HepG2 (cell line): ENCODE results near the gene MASP2. TPM values are rescaled to one million over a fixed set of nuclear protein-coding genes. Genes with fewer than 3 reads are reported as not detected.

Experiments
- BRD4 ChIP-seq: sonication (generic); formaldehyde crosslinking; IDR thresholded peaks from 2 replicates; pipeline ENCODE4 v1.4.0; 2020; ENCODE audit warnings: missing genetic modification reagents
- CBFB ChIP-seq: sonication (generic); formaldehyde crosslinking; IDR thresholded peaks from 2 replicates; pipeline ENCODE4 v1.4.0; 2020; ENCODE audit warnings: missing genetic modification reagents
- CENPX ChIP-seq: sonication (generic); formaldehyde crosslinking; IDR thresholded peaks from 2 replicates; pipeline ENCODE4 v1.9.0; 2021; ENCODE audit warnings: mild to moderate bottlenecking, missing genetic modification reagents, moderate library complexity
- CREB1 ChIP-seq, 2 experiments: fragments of 450-650 bp in 1 of 2; IDR thresholded peaks; 2 replicates each; pipeline ENCODE4 v1.6.1; 2016 to 2017; ENCODE audit warnings: control low read depth in 1 of 2, mild to moderate bottlenecking in 1 of 2, missing compliant biosample characterization in 1 of 2, missing genetic modification characterization in 1 of 2
- DDIT3 ChIP-seq: sonication (generic); formaldehyde crosslinking; IDR thresholded peaks from 2 replicates; pipeline ENCODE4 v1.4.0; 2020; ENCODE audit warnings: mild to moderate bottlenecking, missing genetic modification reagents
- E2F5 ChIP-seq: sonication (generic); formaldehyde crosslinking; conservative IDR thresholded peaks from 2 replicates; pipeline ENCODE4 v1.4.0; 2020; ENCODE audit warnings: missing genetic modification reagents
- GLI4 ChIP-seq: sonication (generic); formaldehyde crosslinking; IDR thresholded peaks from 2 replicates; pipeline ENCODE4 v1.5.1; 2020; ENCODE audit warnings: missing genetic modification reagents, mild to moderate bottlenecking, moderate library complexity, borderline replicate concordance
- HINFP ChIP-seq: sonication (generic); formaldehyde crosslinking; IDR thresholded peaks from 2 replicates; pipeline ENCODE4 v1.4.0; 2020; ENCODE audit warnings: low read depth, mild to moderate bottlenecking, missing genetic modification reagents
- HMGA1 ChIP-seq: sonication (generic); formaldehyde crosslinking; conservative IDR thresholded peaks from 2 replicates; pipeline ENCODE4 v1.4.0; 2020; ENCODE audit warnings: missing genetic modification reagents
- HNF1B ChIP-seq: sonication (generic); formaldehyde crosslinking; IDR thresholded peaks from 2 replicates; pipeline ENCODE4 v1.5.1; 2020; ENCODE audit warnings: mild to moderate bottlenecking, moderate library complexity, missing genetic modification reagents
- HNRNPH1 ChIP-seq: fragments of 200-400 bp; formaldehyde crosslinking; optimal IDR thresholded peaks from 2 replicates; pipeline ENCODE3; 2017; ENCODE audit warnings: mild to moderate bottlenecking, low read depth, low read length
- KAT8 ChIP-seq: IDR thresholded peaks from 2 replicates; pipeline ENCODE4 v1.6.1; 2016; ENCODE audit warnings: missing genetic modification reagents, missing compliant biosample characterization
- KLF9 ChIP-seq: IDR thresholded peaks from 2 replicates; pipeline ENCODE4 v1.6.1; 2016; ENCODE audit warnings: low read depth
- RARG ChIP-seq: sonication (generic); formaldehyde crosslinking; IDR thresholded peaks from 2 replicates; pipeline ENCODE4 v1.4.0; 2020; ENCODE audit warnings: low read depth, mild to moderate bottlenecking, missing genetic modification reagents
- TRAFD1 ChIP-seq: sonication (generic); formaldehyde crosslinking; IDR thresholded peaks from 2 replicates; pipeline ENCODE4 v1.5.1; 2020; ENCODE audit warnings: missing genetic modification reagents, mild to moderate bottlenecking, borderline replicate concordance
- ZFP1 ChIP-seq: IDR thresholded peaks from 2 replicates; pipeline ENCODE4 v1.6.1; 2016
- ZFX ChIP-seq: sonication (generic); formaldehyde crosslinking; IDR thresholded peaks from 2 replicates; pipeline ENCODE4 v1.4.0; 2020; ENCODE audit warnings: mild to moderate bottlenecking, low read depth, missing genetic modification reagents, moderate library complexity
- ZNF737 ChIP-seq: sonication (generic); formaldehyde crosslinking; IDR thresholded peaks from 2 replicates; pipeline ENCODE4 v1.5.0; 2020; ENCODE audit warnings: missing genetic modification reagents, mild to moderate bottlenecking, borderline replicate concordance
- ZNF766 ChIP-seq: sonication (generic); formaldehyde crosslinking; IDR thresholded peaks from 2 replicates; pipeline ENCODE4 v1.5.0; 2020; ENCODE audit warnings: missing genetic modification reagents, borderline replicate concordance
- ZSCAN12 ChIP-seq: sonication (generic); formaldehyde crosslinking; IDR thresholded peaks from 2 replicates; pipeline ENCODE4 v1.9.0; 2021; ENCODE audit warnings: mild to moderate bottlenecking, missing genetic modification reagents
- ZSCAN31 ChIP-seq: sonication (generic); formaldehyde crosslinking; IDR thresholded peaks from 2 replicates; pipeline ENCODE4 v1.5.0; 2020; ENCODE audit warnings: low read depth, mild to moderate bottlenecking, missing genetic modification reagents
- ZXDC ChIP-seq: sonication (generic); formaldehyde crosslinking; IDR thresholded peaks from 2 replicates; pipeline ENCODE4 v1.5.0; 2020; ENCODE audit warnings: mild to moderate bottlenecking, missing genetic modification reagents
- polyA plus RNA-seq, 8 experiments: library from polyadenylated mRNA; depleted of rRNA in 3 of 8; stranded (reverse) in 7 of 8; unstranded in 1 of 8; fragments of >200 nt; fragmentation: Illumina TruSeq in 4 of 8; extraction: Trizol in 4 of 8; gene quantifications; 2 replicates each; pipeline versions ENCODE4 v1.2.1 to v1.2.3, GENCODE V29; 2011 to 2016; ENCODE audit warnings: low read depth in 4 of 8, missing spikeins in 1 of 8, mixed read lengths in 1 of 8; ENCODE audit not compliant: insufficient read depth in 1 of 8
- total RNA-seq, 5 experiments: library from RNA; depleted of rRNA; stranded (reverse); fragments of >200 nt; fragmentation: Illumina TruSeq; extraction: Trizol; gene quantifications; 2 replicates each; pipeline ENCODE4 v1.2.3, GENCODE V29; 2016; ENCODE audit warnings: low read depth in 1 of 5

Gene MASP2
- total and polyA plus RNA-seq, 2 of the 13 experiments (the other 11 are each of a cell fraction or from before 2014, with no cell fraction given), result 7.1 to 11.8 TPM

- no peak for TF ChIP-seq DDIT3 (CRISPR knock-in tag)
- no peak for TF ChIP-seq ZFP1 (CRISPR knock-in tag)
- TF ChIP-seq GLI4 (CRISPR knock-in tag), result peak; percentile 55; the same call in 1 of the 2 replicates
- no peak for TF ChIP-seq BRD4 (CRISPR knock-in tag)
- TF ChIP-seq CBFB (CRISPR knock-in tag), result no peak
- 0 out of 2 replicates have a peak, but pooled peaks have one; percentile 14 for TF ChIP-seq ZSCAN12 (CRISPR knock-in tag)
- no peak for TF ChIP-seq CREB1 (IDR thresholded peaks at IDR 0.05)
- TF ChIP-seq CREB1 (CRISPR knock-in tag; IDR thresholded peaks at IDR 0.05), result no peak
- TF ChIP-seq ZNF737 (CRISPR knock-in tag), result no peak
- TF ChIP-seq ZXDC (CRISPR knock-in tag), result no peak
- TF ChIP-seq E2F5 (CRISPR knock-in tag), result no peak
- no peak for TF ChIP-seq KLF9 (CRISPR knock-in tag)
- 0 out of 2 replicates have a peak, but pooled peaks have one; percentile 29 for TF ChIP-seq ZNF766 (CRISPR knock-in tag)
- TF ChIP-seq HMGA1 (CRISPR knock-in tag), result no peak
- TF ChIP-seq HINFP (CRISPR knock-in tag), result no peak
- no peak; the same call in 1 of the 2 replicates for TF ChIP-seq ZFX (CRISPR knock-in tag)
- TF ChIP-seq KAT8 (CRISPR knock-in tag), result no peak
- TF ChIP-seq HNF1B, result no peak
- TF ChIP-seq RARG (CRISPR knock-in tag), result no peak
- 0 out of 2 replicates have a peak, but pooled peaks have one; percentile 36 for TF ChIP-seq ZSCAN31 (CRISPR knock-in tag)
- TF ChIP-seq HNRNPH1, result no peak
- TF ChIP-seq TRAFD1 (CRISPR knock-in tag), result no peak
- no peak for TF ChIP-seq CENPX (CRISPR knock-in tag)
These were observed 66.9 kb downstream of the MASP2 start (continued) for GRCh38 chr1:10980094-10980577.
